H1 (cell line): Measurements from ENCODE around the gene ANKDD1A. TPM values are rescaled to one million over a fixed set of nuclear protein-coding genes. Genes with fewer than 3 reads are reported as not detected.
A peak's percentile ranks its signal among the peaks of the same experiment; 100 is the strongest.

Experiments used
- CTCF ChIA-PET: fragments of 300-600 bp; sonication (Branson Sonifier 250); formaldehyde crosslinking; loops from one replicate; lab custom pipeline; 2021; ENCODE audit not compliant: partially characterized antibody; lab: Charles Lee
- POLR2A ChIA-PET: fragments of 300-600 bp; sonication (Branson Sonifier 250); formaldehyde crosslinking; loops from one replicate; lab custom pipeline; 2021; ENCODE audit warnings: inconsistent platforms; ENCODE audit not compliant: partially characterized antibody; lab: Charles Lee
- DNase-seq, 2 experiments: peaks; one replicate each; pipeline versions ENCODE4 v3.0.0 to v3.0.0-alpha.2; 2010 to 2022; ENCODE audit warnings: low spot score in 2 of 2, low read depth in 1 of 2, mixed read lengths in 1 of 2
- FAIRE-seq: peaks from 2 replicates; lab custom pipeline; 2011; peaks lifted over from hg19 to GRCh38; lab: Jason Lieb, UNC
- H2AFZ ChIP-seq: 2 replicates; pipeline ENCODE4 v1.8.1; 2012; ENCODE audit warnings: low read length, inconsistent platforms
- H2AK5ac ChIP-seq: 2 replicates; pipeline ENCODE4 v1.6.1; 2013; ENCODE audit warnings: low read depth, low read length
- H2BK120ac ChIP-seq: replicated peaks from 2 replicates; pipeline ENCODE3; 2013; ENCODE audit warnings: low read depth, low read length, inconsistent platforms
- H2BK12ac ChIP-seq: 2 replicates; pipeline ENCODE4 v1.6.1; 2013; ENCODE audit warnings: low read depth, low read length
- H2BK15ac ChIP-seq: 2 replicates; pipeline ENCODE4 v1.6.1; 2013; ENCODE audit warnings: low read length
- H2BK20ac ChIP-seq: 2 replicates; pipeline ENCODE4 v1.6.1; 2013; ENCODE audit warnings: low read length
- H2BK5ac ChIP-seq: 2 replicates; pipeline ENCODE4 v1.6.1; 2013; ENCODE audit warnings: low read depth, low read length
- H3K14ac ChIP-seq: 2 replicates; pipeline ENCODE4 v1.6.1; 2013; ENCODE audit warnings: inconsistent platforms; ENCODE audit not compliant: insufficient read length
- H3K18ac ChIP-seq: 2 replicates; pipeline ENCODE4 v1.6.1; 2013; ENCODE audit warnings: low read length; ENCODE audit errors: extremely low read depth
- H3K23ac ChIP-seq: 2 replicates; pipeline ENCODE4 v1.6.1; 2013; ENCODE audit warnings: inconsistent platforms; ENCODE audit not compliant: insufficient read length
- H3K23me2 ChIP-seq: 2 replicates; pipeline ENCODE4 v1.6.1; 2013; ENCODE audit warnings: low read depth, low read length
- H3K27ac ChIP-seq: 2 replicates; pipeline ENCODE4 v1.6.1; 2011; ENCODE audit warnings: low read depth, low read length, inconsistent platforms
- H3K27me3 ChIP-seq, 4 experiments: replicated peaks in 1 of 4; 1 replicate in 1 of 4; 2 replicates in 3 of 4; pipeline versions ENCODE4 v1.6.1 to v1.8.1; 2011 to 2013; ENCODE audit warnings: low read length in 3 of 4, mild to moderate bottlenecking in 3 of 4, inconsistent platforms in 2 of 4, mixed read lengths in 2 of 4, moderate library complexity in 1 of 4; ENCODE audit not compliant: control insufficient read depth in 3 of 4, insufficient read depth in 3 of 4; ENCODE audit errors: extremely low read depth in 1 of 4
- H3K36me3 ChIP-seq, 4 experiments: 2 replicates each; pipeline versions ENCODE4 v1.6.1 to v1.8.1; 2011 to 2013; ENCODE audit warnings: mild to moderate bottlenecking in 4 of 4, low read length in 3 of 4, moderate library complexity in 2 of 4, control low read depth in 1 of 4, inconsistent platforms in 1 of 4; ENCODE audit not compliant: insufficient read depth in 4 of 4, control insufficient read depth in 2 of 4
- H3K4ac ChIP-seq: replicated peaks from 2 replicates; pipeline ENCODE3; 2013; ENCODE audit warnings: low read length, low read depth, mixed read lengths, inconsistent platforms; ENCODE audit not compliant: insufficient read length
- H3K4me1 ChIP-seq, 4 experiments: replicated peaks in 1 of 4; 1 replicate in 1 of 4; 2 replicates in 3 of 4; pipeline versions ENCODE4 v1.6.1 to v1.8.1; 2011 to 2013; ENCODE audit warnings: low read length in 3 of 4, inconsistent platforms in 2 of 4, mixed read lengths in 1 of 4; ENCODE audit not compliant: insufficient read depth in 4 of 4, control insufficient read depth in 3 of 4
- H3K4me2 ChIP-seq, 2 experiments: 2 replicates each; pipeline versions ENCODE4 v1.6.1 to v1.8.1; 2011 to 2013; ENCODE audit warnings: low read depth in 2 of 2, low read length in 2 of 2, control low read depth in 1 of 2, inconsistent platforms in 1 of 2, mild to moderate bottlenecking in 1 of 2; ENCODE audit not compliant: insufficient read depth in 1 of 2
- H3K4me3 ChIP-seq, 4 experiments: fragments of 200-600, 300-600 bp in 1 of 4; sonication (generic), shearing (Covaris generic), sonication (Bioruptor Twin) in 1 of 4; 2 replicates each; pipeline versions ENCODE4 v1.5.1 to v1.8.1; 2011 to 2016; ENCODE audit warnings: low read length in 4 of 4, low read depth in 3 of 4, control low read depth in 2 of 4, inconsistent platforms in 2 of 4, mild to moderate bottlenecking in 2 of 4, mixed read lengths in 1 of 4, moderate library complexity in 1 of 4; ENCODE audit not compliant: insufficient read depth in 2 of 4; ENCODE audit errors: extremely low read depth in 1 of 4
- H3K56ac ChIP-seq: replicated peaks from 2 replicates; pipeline ENCODE3; 2013; ENCODE audit warnings: low read depth, mild to moderate bottlenecking, mixed read lengths, low read length, inconsistent platforms; ENCODE audit not compliant: insufficient read length
- H3K79me1 ChIP-seq: 2 replicates; pipeline ENCODE4 v1.6.1; 2013; ENCODE audit warnings: low read depth, low read length, control low read depth
- H3K79me2 ChIP-seq, 2 experiments: 2 replicates each; pipeline versions ENCODE4 v1.6.1 to v1.8.1; 2012 to 2013; ENCODE audit warnings: low read length in 2 of 2, mild to moderate bottlenecking in 2 of 2, inconsistent platforms in 1 of 2; ENCODE audit not compliant: insufficient read depth in 2 of 2, control insufficient read depth in 1 of 2
- H3K9ac ChIP-seq, 4 experiments: replicated peaks in 1 of 4; 1 replicate in 1 of 4; 2 replicates in 3 of 4; pipeline versions ENCODE4 v1.6.1 to v1.8.1; 2011 to 2013; ENCODE audit warnings: low read depth in 3 of 4, low read length in 3 of 4, control low read depth in 2 of 4, mild to moderate bottlenecking in 2 of 4, moderate library complexity in 2 of 4, inconsistent platforms in 1 of 4; ENCODE audit errors: extremely low read depth in 1 of 4
- H3K9me3 ChIP-seq, 2 experiments: 2 replicates each; pipeline versions ENCODE4 v1.6.1 to v1.8.1; 2012 to 2013; ENCODE audit warnings: mild to moderate bottlenecking in 2 of 2, moderate library complexity in 2 of 2, control low read depth in 1 of 2, inconsistent platforms in 1 of 2, low read depth in 1 of 2, low read length in 1 of 2, mixed read lengths in 1 of 2; ENCODE audit not compliant: insufficient read depth in 2 of 2
- H4K20me1 ChIP-seq, 2 experiments: replicated peaks in 1 of 2; 2 replicates each; pipeline versions ENCODE3 to v1.8.1; 2011 to 2013; ENCODE audit warnings: inconsistent platforms in 2 of 2, low read length in 2 of 2, mild to moderate bottlenecking in 1 of 2; ENCODE audit not compliant: insufficient read depth in 2 of 2, control insufficient read depth in 1 of 2
- H4K5ac ChIP-seq: 2 replicates; pipeline ENCODE4 v1.6.1; 2013; ENCODE audit warnings: low read length, low read depth, mixed read lengths, inconsistent platforms; ENCODE audit not compliant: insufficient read length
- H4K8ac ChIP-seq: 2 replicates; pipeline ENCODE4 v1.8.0; 2013; ENCODE audit warnings: mild to moderate bottlenecking, moderate library complexity, low read length, inconsistent platforms; ENCODE audit not compliant: insufficient read depth; ENCODE audit errors: extremely low read depth
- H4K91ac ChIP-seq: replicated peaks from 2 replicates; pipeline ENCODE3; 2013; ENCODE audit warnings: low read length, mixed read lengths, inconsistent platforms; ENCODE audit not compliant: insufficient read length
- ATF2 ChIP-seq: IDR thresholded peaks from 2 replicates; pipeline ENCODE4 v1.6.1; 2012; ENCODE audit warnings: low read length, inconsistent platforms
- CREB1 ChIP-seq: IDR thresholded peaks from 2 replicates; pipeline ENCODE4 v1.6.1; 2012; ENCODE audit warnings: inconsistent platforms
- SIN3A ChIP-seq, 2 experiments: IDR thresholded peaks in 1 of 2; conservative IDR thresholded peaks in 1 of 2; 2 replicates each; pipeline ENCODE4 v1.6.1; 2011 to 2012; ENCODE audit warnings: low read length in 2 of 2, improper control_type of control experiment in 1 of 2, low read depth in 1 of 2, mild to moderate bottlenecking in 1 of 2
- TEAD4 ChIP-seq: IDR thresholded peaks from 2 replicates; pipeline ENCODE4 v1.6.1; 2012; ENCODE audit warnings: low read depth, low read length, inconsistent platforms, mixed read lengths
- WGBS, 2 experiments: shearing (Covaris generic) in 1 of 2; methylation state at CpG; one replicate each; pipeline versions ENCODE4 v1.1.6 to v1.1.7; 2013 to 2015; ENCODE audit warnings: low lambda C conversion rate in 2 of 2, mixed read lengths in 2 of 2, inconsistent platforms in 1 of 2, low coverage in 1 of 2, missing lambda C conversion rate in 1 of 2; ENCODE audit not compliant: insufficient replicate concordance in 2 of 2, insufficient coverage in 1 of 2, insufficient read length in 1 of 2; ENCODE audit errors: extremely low coverage in 1 of 2, missing lambda C conversion rate in 1 of 2; 5-methylcytosine and 5-hydroxymethylcytosine counted together
- polyA plus RNA-seq, 7 experiments: library from polyadenylated mRNA; depleted of rRNA in 3 of 7; stranded (reverse) in 5 of 7; unstranded in 2 of 7; fragments of >200 nt in 5 of 7; fragments of 200-250 nt in 2 of 7; gene quantifications; 1 replicate in 5 of 7; 2 replicates in 1 of 7; 4 replicates in 1 of 7; pipeline versions ENCODE4 v1.2.1 to v1.2.3, GENCODE V29; 2011 to 2013; ENCODE audit warnings: missing spikeins in 2 of 7, mixed read lengths in 2 of 7
- total RNA-seq: library from RNA; stranded (reverse); fragmentation: NEBNext Ultra II Directional; extraction: Animal tissue kit (Norgen Biotek cat#: 25700); gene quantifications from 2 replicates; pipeline ENCODE4 v1.2.1, GENCODE V29; 2021

ANKDD1A gene
- total and polyA plus RNA-seq, 2 of the 8 experiments (the other 6 are each of a cell fraction or from before 2014, with no cell fraction given): 4.1 to 5.0 TPM

- TF ChIP-seq CREB1: no peak
- TF ChIP-seq, all 59 proteins: peak for 0
Measured at GRCh38 chr15:64934023-64934422, 22.3 kb downstream of the ANKDD1A start (continued).

GRCh38 chr15:64938192-64938591 is 26.5 kb downstream of the ANKDD1A start:
- Histone ChIP-seq H2AK5ac (no peak overlapping the region), H3K23me2 (no peaks in the 10 kb centered on the region), H3K18ac (no peak overlapping the region), H4K5ac (no peak overlapping the region), H2BK5ac (no peak overlapping the region), H3K36me3 (no peaks in the 10 kb centered on the region), H3K27me3 (no peaks in the 10 kb centered on the region), H2BK15ac (no peak overlapping the region), H4K20me1 (no peaks in the 10 kb centered on the region), H2BK12ac (no peak overlapping the region), H2BK20ac (no peak overlapping the region), H3K9me3 (no peaks in the 10 kb centered on the region), H3K27ac (no peak overlapping the region), H3K79me1 (no peaks in the 10 kb centered on the region), H3K4me2 (no peak overlapping the region), H2BK120ac (no peak overlapping the region), H4K91ac (no peak overlapping the region), H3K56ac (no peak overlapping the region), H3K4me1 (no peaks in the 10 kb centered on the region), H3K9ac (no peak overlapping the region), H3K14ac (no peak overlapping the region), H3K79me2 (no peaks in the 10 kb centered on the region), H3K4ac (no peak overlapping the region), H2AFZ (no peak overlapping the region), H3K4me3 (no peak overlapping the region), H3K23ac (no peak overlapping the region), H4K8ac (no peak overlapping the region)
- DNase-seq (peak in 1 of 2 experiments; percentile 10), FAIRE-seq (no peak)
- CTCF ChIA-PET: no interaction called here
- POLR2A ChIA-PET: no interaction called here
- 90% methylated on average over 3 of the region's 3 CpGs; no CpG with 5 or more reads in 1 of the 2 experiments for WGBS, 2 experiments
- no peak for TF ChIP-seq TEAD4
- TF ChIP-seq SIN3A (conservative IDR thresholded peaks at IDR 0.05 in 1 of 2, IDR thresholded peaks at IDR 0.05 in 1 of 2; ENCODE audit: low read depth in 1 of 2, low read length in 2 of 2): no peak
- TF ChIP-seq ATF2: no peak
